K562 (cell line): ENCODE data around the gene SPHK2. TPM values are rescaled to one million over a fixed set of nuclear protein-coding genes. Genes with fewer than 3 reads are reported as not detected.

Experiments
- GTF2F1 ChIP-seq: IDR thresholded peaks from 2 replicates; pipeline ENCODE4 v1.6.1; 2011; ENCODE audit warnings: low read depth, low read length, improper control_type of control experiment
- MAFK ChIP-seq: IDR thresholded peaks from 2 replicates; pipeline ENCODE4 v1.6.1; 2011; ENCODE audit warnings: low read length, improper control_type of control experiment
- MCM7 ChIP-seq, 2 experiments: fragments of 450-650 bp; IDR thresholded peaks; 2 replicates each; pipeline ENCODE4 v1.6.1; 2016 to 2018
- NFYB ChIP-seq: IDR thresholded peaks from 2 replicates; pipeline ENCODE4 v1.6.1; 2011; ENCODE audit warnings: mild to moderate bottlenecking, moderate library complexity; ENCODE audit not compliant: insufficient read length; ENCODE audit errors: extremely low read depth
- POLR2G ChIP-seq: fragments of 200-400 bp; formaldehyde crosslinking; IDR thresholded peaks from 2 replicates; pipeline ENCODE4 v1.6.1; 2017; ENCODE audit warnings: low read depth, mild to moderate bottlenecking, antibody characterized with exemption, low read length, moderate library complexity
- PRPF4 ChIP-seq: fragments of 200-400 bp; formaldehyde crosslinking; IDR thresholded peaks from one replicate; pipeline ENCODE4 v1.6.1; 2017; ENCODE audit warnings: low read length, low read depth, mild to moderate bottlenecking; ENCODE audit not compliant: insufficient read depth, poor library complexity, severe bottlenecking
- SLC30A9 ChIP-seq: fragments of 250-450 bp; sonication (Bioruptor Pico); IDR thresholded peaks from 2 replicates; pipeline ENCODE4 v1.8.0; 2022; ENCODE audit warnings: mild to moderate bottlenecking, moderate library complexity
- TCF15 ChIP-seq: fragments of 250-450 bp; sonication (Bioruptor Pico); IDR thresholded peaks from 2 replicates; pipeline ENCODE4 v1.8.0; 2022; ENCODE audit warnings: moderate library complexity, mild to moderate bottlenecking, inconsistent platforms
- ZNF253 ChIP-seq: fragments of 250-450 bp; sonication (Bioruptor Pico); conservative IDR thresholded peaks from 2 replicates; pipeline ENCODE4 v1.6.1; 2021; ENCODE audit warnings: mild to moderate bottlenecking
- ZNF318 ChIP-seq, 2 experiments: fragments of 450-650 bp; IDR thresholded peaks; 2 replicates each; pipeline ENCODE4 v1.6.1; 2016; ENCODE audit warnings: mild to moderate bottlenecking in 2 of 2, borderline replicate concordance in 1 of 2, low read depth in 1 of 2, moderate library complexity in 1 of 2
- ZNF717 ChIP-seq: fragments of 250-450 bp; sonication (Bioruptor Pico); IDR thresholded peaks from 2 replicates; pipeline ENCODE4 v1.5.0; 2021
- ZNF77 ChIP-seq: fragments of 250-450 bp; sonication (Bioruptor Pico); IDR thresholded peaks from 2 replicates; pipeline ENCODE4 v1.5.0; 2020
- polyA plus RNA-seq, 8 experiments: library from polyadenylated mRNA; depleted of rRNA in 4 of 8; stranded (reverse) in 5 of 8; unstranded in 3 of 8; fragments of >200 nt; fragmentation: Nextera tagmentation in 2 of 8; fragmentation: Illumina TruSeq in 1 of 8; extraction: Ambion mirVana in 2 of 8; extraction: Trizol in 1 of 8; gene quantifications; 2 replicates each; pipeline versions ENCODE4 v1.2.1 to v1.2.3, GENCODE V29; 2011 to 2014; ENCODE audit warnings: inconsistent platforms in 1 of 8, missing spikeins in 1 of 8
- total RNA-seq, 7 experiments: library from RNA; depleted of rRNA in 6 of 7; stranded (reverse); fragments of >200 nt in 6 of 7; fragmentation: Illumina TruSeq in 2 of 7; extraction: Trizol in 2 of 7; gene quantifications; 2 replicates each; pipeline versions ENCODE4 v1.2.1 to v1.2.3, GENCODE V29; 2011 to 2021; ENCODE audit warnings: low replicate concordance in 1 of 7
- TF ChIP-seq, protein P1 (sequence below): sonication (generic); formaldehyde crosslinking; IDR thresholded peaks from 2 replicates; pipeline ENCODE4 v1.8.0; 2022; ENCODE audit warnings: mild to moderate bottlenecking, missing genetic modification reagents, borderline replicate concordance

The SPHK2 gene
- total and polyA plus RNA-seq, 9 of the 15 experiments (the other 6 are each of a cell fraction or from before 2014, with no cell fraction given), result 0.10 to 15.2 (median 2.9) TPM

GRCh38 chr19:48633148-48634035, 14.1 kb downstream of the SPHK2 start (continued):
- TF ChIP-seq ZNF318 (IDR thresholded peaks at IDR 0.05; ENCODE audit: borderline replicate concordance in 1 of 2, low read depth in 1 of 2) (peak in 1 of 2 experiments; percentile 51; a peak in 1 of 4 replicates), PRPF4 (no peak), ZNF253 (CRISPR knock-in tag) (no peak), GTF2F1 (no peak), ZNF77 (CRISPR knock-in tag) (no peak), TCF15 (CRISPR knock-in tag) (no peak), MAFK (no peak), MCM7 (IDR thresholded peaks at IDR 0.05) (no peak), SLC30A9 (no peak), NFYB (peak; percentile 38), ZNF717 (no peak), POLR2G (no peak)
- TF ChIP-seq, protein P1, sequence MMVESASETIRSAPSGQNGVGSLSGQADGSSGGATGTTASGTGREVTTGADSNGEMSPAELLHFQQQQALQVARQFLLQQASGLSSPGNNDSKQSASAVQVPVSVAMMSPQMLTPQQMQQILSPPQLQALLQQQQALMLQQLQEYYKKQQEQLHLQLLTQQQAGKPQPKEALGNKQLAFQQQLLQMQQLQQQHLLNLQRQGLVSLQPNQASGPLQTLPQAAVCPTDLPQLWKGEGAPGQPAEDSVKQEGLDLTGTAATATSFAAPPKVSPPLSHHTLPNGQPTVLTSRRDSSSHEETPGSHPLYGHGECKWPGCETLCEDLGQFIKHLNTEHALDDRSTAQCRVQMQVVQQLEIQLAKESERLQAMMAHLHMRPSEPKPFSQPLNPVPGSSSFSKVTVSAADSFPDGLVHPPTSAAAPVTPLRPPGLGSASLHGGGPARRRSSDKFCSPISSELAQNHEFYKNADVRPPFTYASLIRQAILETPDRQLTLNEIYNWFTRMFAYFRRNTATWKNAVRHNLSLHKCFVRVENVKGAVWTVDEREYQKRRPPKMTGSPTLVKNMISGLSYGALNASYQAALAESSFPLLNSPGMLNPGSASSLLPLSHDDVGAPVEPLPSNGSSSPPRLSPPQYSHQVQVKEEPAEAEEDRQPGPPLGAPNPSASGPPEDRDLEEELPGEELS, result no peak
